ENCODE data around the gene GUCY1B1. TPM values are rescaled to one million over a fixed set of nuclear protein-coding genes. Genes with fewer than 3 reads are reported as not detected.

GUCY1B1 gene
- total RNA-seq, 1 donor from 2014 or later = 2.2 TPM

- DNase-seq = no peak
- Mint-ChIP-seq H3K36me3 (ENCODE audit: unreplicated experiment) (no peaks in the 10 kb centered on the region), H3K27me3 (ENCODE audit: unreplicated experiment) (peaks cover 2% of the 10 kb centered on the region), H3K27ac (ENCODE audit: unreplicated experiment) (no peak overlapping the region), H3K9me3 (ENCODE audit: unreplicated experiment) (no peaks in the 10 kb centered on the region), H3K4me1 (ENCODE audit: low read depth, unreplicated experiment) (no peaks in the 10 kb centered on the region), H3K4me3 (ENCODE audit: unreplicated experiment) (no peak overlapping the region)
- no peak for TF ChIP-seq CTCF (IDR thresholded peaks at IDR 0.05; ENCODE audit: partially characterized antibody, unreplicated experiment)
These were observed 52.3 kb downstream of the GUCY1B1 start for GRCh38 chr4:155811083-155811482.

GRCh38 chr4:155818639-155819038, 59.8 kb downstream of the GUCY1B1 start:
- Mint-ChIP-seq H3K27ac (ENCODE audit: unreplicated experiment) (no peak overlapping the region), H3K9me3 (ENCODE audit: unreplicated experiment) (no peaks in the 10 kb centered on the region), H3K4me1 (ENCODE audit: low read depth, unreplicated experiment) (no peaks in the 10 kb centered on the region), H3K27me3 (ENCODE audit: unreplicated experiment) (peaks cover 2% of the 10 kb centered on the region), H3K4me3 (ENCODE audit: unreplicated experiment) (no peak overlapping the region), H3K36me3 (ENCODE audit: unreplicated experiment) (no peaks in the 10 kb centered on the region)
- TF ChIP-seq CTCF (IDR thresholded peaks at IDR 0.05; ENCODE audit: partially characterized antibody, unreplicated experiment) = no peak
- no peak for DNase-seq

- H3K4me1 Mint-ChIP-seq (ENCODE audit: low read depth, unreplicated experiment) = no peaks in the 10 kb centered on the region
- H3K27ac Mint-ChIP-seq (ENCODE audit: unreplicated experiment) = no peak overlapping the region
- peaks cover 2% of the 10 kb centered on the region for H3K27me3 Mint-ChIP-seq (ENCODE audit: unreplicated experiment)
- H3K36me3 Mint-ChIP-seq (ENCODE audit: unreplicated experiment) = no peaks in the 10 kb centered on the region
- no peaks in the 10 kb centered on the region for H3K9me3 Mint-ChIP-seq (ENCODE audit: unreplicated experiment)
- TF ChIP-seq CTCF (IDR thresholded peaks at IDR 0.05; ENCODE audit: partially characterized antibody, unreplicated experiment) = no peak
- no peak overlapping the region for H3K4me3 Mint-ChIP-seq (ENCODE audit: unreplicated experiment)
- DNase-seq = no peak
These were observed 60.2 kb downstream of the GUCY1B1 start for GRCh38 chr4:155819066-155819465.

GRCh38 chr4:155820887-155821518, 62.2 kb downstream of the GUCY1B1 start:
- no peak overlapping the region for H3K4me3 Mint-ChIP-seq (ENCODE audit: unreplicated experiment)
- H3K27ac Mint-ChIP-seq (ENCODE audit: unreplicated experiment) = no peak overlapping the region
- DNase-seq = no peak

More at GRCh38 chr4:155820887-155821518, 62.2 kb downstream of the GUCY1B1 start:
- H3K36me3 Mint-ChIP-seq (ENCODE audit: unreplicated experiment) = no peaks in the 10 kb centered on the region
- H3K4me1 Mint-ChIP-seq (ENCODE audit: low read depth, unreplicated experiment) = no peaks in the 10 kb centered on the region
- H3K9me3 Mint-ChIP-seq (ENCODE audit: unreplicated experiment) = no peaks in the 10 kb centered on the region
- H3K27me3 Mint-ChIP-seq (ENCODE audit: unreplicated experiment) = no peaks in the 10 kb centered on the region
- no peak for TF ChIP-seq CTCF (IDR thresholded peaks at IDR 0.05; ENCODE audit: partially characterized antibody, unreplicated experiment)

Measured in glutamatergic neuron (in vitro differentiated cells).